K562 (cell line): ENCODE results near the gene ZNF484. TPM values are rescaled to one million over a fixed set of nuclear protein-coding genes. Genes with fewer than 3 reads are reported as not detected.
"Not testable (repeated sequence)": the region's sequence is repeated elsewhere in the genome, so short reads cannot be mapped to it uniquely, and the experiment has no call there.

Source experiments
- ATAC-seq: fragments of 200-7000 bp; cut with Tn5 transposase; 3 replicates; pipeline ENCODE4 v1.9.1; 2020; ENCODE audit warnings: moderate library complexity
- BruUV-seq: library from RNA; stranded (reverse); fragments of 400-500 nt; replicated peaks from 2 replicates; lab custom pipeline; 2021; lab: Mats Ljungman, UMichigan
- CTCF ChIA-PET: fragments of 300-600 bp; formaldehyde crosslinking; extraction: SDS; loops from one replicate; lab custom pipeline; 2021; ENCODE audit warnings: low intra/inter-chr PET ratio; lab: Yijun Ruan, JAX
- POLR2A ChIA-PET: fragments of 300-600, 350-650 bp; sonication (Branson Sonifier 250); formaldehyde crosslinking; extraction: SDS; loops from one replicate; lab custom pipeline; 2021; ENCODE audit warnings: antibody characterized with exemption, inconsistent platforms; lab: Yijun Ruan, JAX
- DNase-seq, 4 experiments: peaks; one replicate each; pipeline versions ENCODE4 v3.0.0 to v3.0.0-alpha.2; 2011 to 2018; ENCODE audit warnings: low spot score in 3 of 4, mixed read lengths in 3 of 4; ENCODE audit errors: extremely low read depth in 1 of 4
- FAIRE-seq: peaks from 2 replicates; lab custom pipeline; 2011; peaks lifted over from hg19 to GRCh38; lab: Jason Lieb, UNC
- H2AFZ ChIP-seq: 2 replicates; pipeline ENCODE4 v1.6.0; 2011; ENCODE audit warnings: low read depth, low read length, control low read depth, inconsistent platforms
- H3K27ac ChIP-seq: fragments of 200-600 bp; 3 replicates; pipeline ENCODE4 v1.8.0; 2011; ENCODE audit warnings: low read depth, mild to moderate bottlenecking, control low read depth, inconsistent platforms, low read length, moderate library complexity, mixed read lengths; ENCODE audit errors: extremely low read depth
- H3K27me3 ChIP-seq, 2 experiments: fragments of 300-600 bp in 1 of 2; 2 replicates in 1 of 2; 3 replicates in 1 of 2; pipeline versions ENCODE4 v1.6.0 to v1.8.0; 2011; ENCODE audit warnings: inconsistent platforms in 2 of 2, low read length in 2 of 2, mild to moderate bottlenecking in 1 of 2, mixed read lengths in 1 of 2, moderate library complexity in 1 of 2; ENCODE audit not compliant: control insufficient read depth in 2 of 2, insufficient read depth in 2 of 2
- H3K36me3 ChIP-seq: fragments of 300-600 bp; 3 replicates; pipeline ENCODE4 v1.8.0; 2011; ENCODE audit warnings: mild to moderate bottlenecking, low read length, inconsistent platforms; ENCODE audit not compliant: control insufficient read depth, insufficient read depth
- H3K4me1 ChIP-seq, 2 experiments: fragments of 200-600 bp in 1 of 2; replicated peaks in 1 of 2; 2 replicates in 1 of 2; 3 replicates in 1 of 2; pipeline versions ENCODE4 v1.5.1 to v1.8.0; 2011; ENCODE audit warnings: inconsistent platforms in 2 of 2, low read length in 2 of 2, mild to moderate bottlenecking in 1 of 2, mixed read lengths in 1 of 2, moderate library complexity in 1 of 2; ENCODE audit not compliant: control insufficient read depth in 2 of 2, insufficient read depth in 2 of 2
- H3K4me2 ChIP-seq: 2 replicates; pipeline ENCODE4 v1.6.1; 2011; ENCODE audit warnings: low read length, control low read depth, inconsistent platforms, mixed read lengths; ENCODE audit not compliant: insufficient read depth
- H3K4me3 ChIP-seq: fragments of 200-600 bp; sonication (generic), shearing (Covaris generic); 2 replicates; pipeline ENCODE4 v1.5.1; 2016; ENCODE audit warnings: control low read depth, inconsistent platforms
- H3K79me2 ChIP-seq: fragments of 200-600 bp; 3 replicates; pipeline ENCODE4 v1.8.0; 2011; ENCODE audit warnings: low read length, inconsistent platforms; ENCODE audit not compliant: control insufficient read depth, insufficient read depth
- H3K9ac ChIP-seq, 2 experiments: 2 replicates each; pipeline versions ENCODE4 v1.6.0 to v1.6.1; 2011; ENCODE audit warnings: low read depth in 2 of 2, low read length in 2 of 2, control low read depth in 1 of 2, inconsistent platforms in 1 of 2, mild to moderate bottlenecking in 1 of 2, mixed read lengths in 1 of 2; ENCODE audit not compliant: insufficient read depth in 1 of 2
- H3K9me1 ChIP-seq: one replicate; pipeline ENCODE4 v1.6.0; 2011; ENCODE audit warnings: inconsistent platforms, mild to moderate bottlenecking, low read length, moderate library complexity; ENCODE audit not compliant: control insufficient read depth, insufficient read depth
- H3K9me3 ChIP-seq: replicated peaks from 2 replicates; pipeline ENCODE4 v1.5.1; 2011; ENCODE audit warnings: low read depth, low read length, inconsistent platforms; ENCODE audit not compliant: control insufficient read depth, insufficient read depth
- H4K20me1 ChIP-seq: replicated peaks from 2 replicates; pipeline ENCODE4 v1.6.1; 2011; ENCODE audit warnings: low read length, inconsistent platforms, mixed read lengths; ENCODE audit not compliant: control insufficient read depth, insufficient read depth
- FOXJ2 ChIP-seq: fragments of 200-800 bp; sonication (Bioruptor generic); IDR thresholded peaks from 2 replicates; pipeline ENCODE4 v1.6.1; 2016; ENCODE audit warnings: missing genetic modification characterization, missing compliant biosample characterization
- SPI1 ChIP-seq: IDR thresholded peaks from 2 replicates; pipeline ENCODE4 v1.6.1; 2011; ENCODE audit warnings: low read depth, low read length, control low read depth, borderline replicate concordance
- ZHX1 ChIP-seq: fragments of 150-350 bp; conservative IDR thresholded peaks from 2 replicates; pipeline ENCODE4 v1.6.1; 2014; ENCODE audit warnings: low read length
- ZKSCAN1 ChIP-seq: fragments of 150-350 bp; IDR thresholded peaks from 2 replicates; pipeline ENCODE4 v1.6.1; 2016; ENCODE audit warnings: low read depth, low read length
- WGBS: fragments of 100-300 bp; shearing (Covaris generic); methylation state at CpG from one replicate; pipeline ENCODE4 v1.1.6; 2016; ENCODE audit warnings: low coverage, mixed read lengths; ENCODE audit not compliant: insufficient coverage; ENCODE audit errors: missing lambda C conversion rate; 5-methylcytosine and 5-hydroxymethylcytosine counted together
- in situ Hi-C: fragments of 300-500 bp; cut with MboI; formaldehyde crosslinking; loops from 4 replicates; pipeline ENCODE4 v1.15.0; 2018; ENCODE audit warnings: inconsistent platforms, mixed read lengths
- intact Hi-C: fragments of 100-400 bp; cut with micrococcal nuclease; formaldehyde crosslinking; loops from 2 replicates; pipeline ENCODE4 v1.14.2; 2022
- polyA plus RNA-seq, 8 experiments: library from polyadenylated mRNA; depleted of rRNA in 4 of 8; stranded (reverse) in 5 of 8; unstranded in 3 of 8; fragments of >200 nt; fragmentation: Nextera tagmentation in 2 of 8; fragmentation: Illumina TruSeq in 1 of 8; extraction: Ambion mirVana in 2 of 8; extraction: Trizol in 1 of 8; gene quantifications; 2 replicates each; pipeline versions ENCODE4 v1.2.1 to v1.2.3, GENCODE V29; 2011 to 2014; ENCODE audit warnings: inconsistent platforms in 1 of 8, missing spikeins in 1 of 8
- total RNA-seq, 7 experiments: library from RNA; depleted of rRNA in 6 of 7; stranded (reverse); fragments of >200 nt in 6 of 7; fragmentation: Illumina TruSeq in 2 of 7; extraction: Trizol in 2 of 7; gene quantifications; 2 replicates each; pipeline versions ENCODE4 v1.2.1 to v1.2.3, GENCODE V29; 2011 to 2021; ENCODE audit warnings: low replicate concordance in 1 of 7

Gene ZNF484
- total and polyA plus RNA-seq, 9 of the 15 experiments (the other 6 are each of a cell fraction or from before 2014, with no cell fraction given) = 1.1 to 5.8 (median 2.5) TPM

GRCh38 chr9:92829420-92829819, 48.4 kb downstream of the ZNF484 start:
- no peaks in the 10 kb centered on the region for H4K20me1 ChIP-seq
- TF ChIP-seq ZKSCAN1 (no peak), SPI1 (peak; percentile 49; the same call in 1 of the 2 replicates)
- intact Hi-C loops (no loop called here), in situ Hi-C loops (no loop called here)
- no peak overlapping the region for H2AFZ ChIP-seq
- ChIA-PET POLR2A (no interaction called here), CTCF (no interaction called here)
- no TSS peak for BruUV-seq
- H3K4me3 ChIP-seq = no peak overlapping the region
- H3K36me3 ChIP-seq = no peaks in the 10 kb centered on the region
- WGBS = 4% methylated on average over 2 of the region's 2 CpGs
- no peak overlapping the region for H3K9ac ChIP-seq
- no peaks in the 10 kb centered on the region for H3K79me2 ChIP-seq
- H3K27me3 ChIP-seq = peaks cover 2 to 4% of the 10 kb centered on the region in 2 experiments; a peak in 2 of 5 replicates
- H3K4me2 ChIP-seq = no peak overlapping the region
- DNase-seq (no peak), ATAC-seq (no peak), FAIRE-seq (no peak)
- no peaks in the 10 kb centered on the region for H3K9me1 ChIP-seq
- H3K27ac ChIP-seq = no peak overlapping the region
- no peaks in the 10 kb centered on the region; the same call in 1 of the 2 replicates for H3K9me3 ChIP-seq
- H3K4me1 ChIP-seq = no peaks in the 10 kb centered on the region

- H3K27me3 ChIP-seq, H3K9ac ChIP-seq, H3K4me2 ChIP-seq: not testable (repeated sequence)
- TF ChIP-seq ZHX1 = 0 out of 2 replicates have a peak, but pooled peaks have one; percentile 37
- peak; percentile 97 for TF ChIP-seq FOXJ2 (tag)
- TF ChIP-seq, all 486 proteins: peak for 2; not testable (repeated sequence) for 484
- FAIRE-seq = peak; percentile 19
- BruUV-seq, H3K4me1 ChIP-seq, in situ Hi-C loops, CTCF ChIA-PET, H2AFZ ChIP-seq, H3K36me3 ChIP-seq, ATAC-seq, H3K79me2 ChIP-seq, H3K9me3 ChIP-seq, H3K27ac ChIP-seq, H4K20me1 ChIP-seq, H3K4me3 ChIP-seq, H3K9me1 ChIP-seq, intact Hi-C loops: not testable (repeated sequence)
- POLR2A ChIA-PET = interaction anchor here (1.0 kb wide), 1 partner anchor 18 kb away, joined by 3 read pairs; no protein-coding TSS in a partner anchor
- DNase-seq = peak in 1 of 4 experiments; percentile 8
- 0% methylated on average over 2 of the region's 2 CpGs for WGBS
Observed at GRCh38 chr9:92825065-92825464, 52.8 kb downstream of the ZNF484 start.
